Mesenchymal stem cell (in vitro differentiated cells and primary cell): ENCODE measurements around the gene EGFR.
A peak's percentile ranks its signal among the peaks of the same experiment; 100 is the strongest.

Experiments used
- DNase-seq: peaks from one replicate; pipeline ENCODE4 v3.0.0-alpha.2; 2013
- H2AFZ ChIP-seq: one replicate; pipeline ENCODE4 v1.6.1; 2013; ENCODE audit warnings: low read depth, mild to moderate bottlenecking, control low read depth, inconsistent platforms, low read length, moderate library complexity
- H2AK5ac ChIP-seq: 2 replicates; pipeline ENCODE4 v1.6.1; 2013; ENCODE audit warnings: low read length, moderate library complexity, mild to moderate bottlenecking, inconsistent platforms; ENCODE audit not compliant: severe bottlenecking
- H2BK120ac ChIP-seq: one replicate; pipeline ENCODE4 v1.6.1; 2013; ENCODE audit warnings: low read depth, mild to moderate bottlenecking, inconsistent platforms, low read length, moderate library complexity
- H2BK12ac ChIP-seq, 2 experiments: one replicate each; pipeline ENCODE4 v1.6.1; 2013; ENCODE audit warnings: inconsistent platforms in 2 of 2, low read length in 2 of 2, mild to moderate bottlenecking in 2 of 2, moderate library complexity in 2 of 2, control low read depth in 1 of 2
- H2BK15ac ChIP-seq: one replicate; pipeline ENCODE4 v1.6.1; 2013; ENCODE audit warnings: mild to moderate bottlenecking, low read depth, inconsistent platforms; ENCODE audit not compliant: poor library complexity, severe bottlenecking
- H2BK5ac ChIP-seq: 2 replicates; pipeline ENCODE4 v1.6.1; 2013; ENCODE audit warnings: low read depth, mild to moderate bottlenecking, low read length, control low read depth, inconsistent platforms; ENCODE audit not compliant: poor library complexity, severe bottlenecking
- H3K14ac ChIP-seq, 2 experiments: one replicate each; pipeline ENCODE4 v1.6.1; 2013; ENCODE audit warnings: inconsistent platforms in 2 of 2, low read length in 2 of 2, control low read depth in 1 of 2, mild to moderate bottlenecking in 1 of 2, moderate library complexity in 1 of 2
- H3K18ac ChIP-seq, 2 experiments: one replicate each; pipeline ENCODE4 v1.6.1; 2013; ENCODE audit warnings: inconsistent platforms in 2 of 2, low read length in 2 of 2, control low read depth in 1 of 2, low read depth in 1 of 2, mild to moderate bottlenecking in 1 of 2
- H3K23ac ChIP-seq, 2 experiments: one replicate each; pipeline ENCODE4 v1.6.1; 2013; ENCODE audit warnings: inconsistent platforms in 2 of 2, low read length in 2 of 2, mild to moderate bottlenecking in 2 of 2, moderate library complexity in 2 of 2, control low read depth in 1 of 2
- H3K27ac ChIP-seq: 2 replicates; pipeline ENCODE4 v1.5.1; 2013; ENCODE audit warnings: mild to moderate bottlenecking, moderate library complexity, low read length, control low read depth, inconsistent platforms; ENCODE audit not compliant: poor library complexity, severe bottlenecking
- H3K27me3 ChIP-seq, 2 experiments: 2 replicates each; pipeline versions ENCODE4 v1.6.1 to v1.7.0; 2013; ENCODE audit warnings: low read length in 2 of 2, mild to moderate bottlenecking in 2 of 2, moderate library complexity in 2 of 2, control low read depth in 1 of 2, inconsistent platforms in 1 of 2; ENCODE audit not compliant: control insufficient read depth in 1 of 2, insufficient read depth in 1 of 2
- H3K36me3 ChIP-seq, 2 experiments: 2 replicates each; pipeline versions ENCODE4 v1.6.1 to v1.7.0; 2013; ENCODE audit warnings: low read length in 2 of 2, control low read depth in 1 of 2, inconsistent platforms in 1 of 2, low read depth in 1 of 2, mild to moderate bottlenecking in 1 of 2; ENCODE audit not compliant: insufficient read depth in 2 of 2, control insufficient read depth in 1 of 2
- H3K4ac ChIP-seq, 2 experiments: one replicate each; pipeline ENCODE4 v1.6.1; 2013; ENCODE audit warnings: inconsistent platforms in 2 of 2, low read length in 2 of 2, mild to moderate bottlenecking in 2 of 2, moderate library complexity in 2 of 2, control low read depth in 1 of 2, low read depth in 1 of 2
- H3K4me1 ChIP-seq: 2 replicates; pipeline ENCODE4 v1.6.1; 2013; ENCODE audit warnings: low read depth, low read length, control low read depth; ENCODE audit not compliant: control insufficient read depth, insufficient read depth
- H3K4me2 ChIP-seq: 2 replicates; pipeline ENCODE4 v1.6.1; 2013; ENCODE audit warnings: low read length, mild to moderate bottlenecking, inconsistent platforms; ENCODE audit not compliant: poor library complexity, severe bottlenecking
- H3K4me3 ChIP-seq, 2 experiments: 2 replicates each; pipeline versions ENCODE4 v1.5.1 to v1.7.0; 2013; ENCODE audit warnings: low read length in 2 of 2, mild to moderate bottlenecking in 2 of 2, control low read depth in 1 of 2, low read depth in 1 of 2; ENCODE audit not compliant: insufficient read depth in 1 of 2
- H3K79me1 ChIP-seq: replicated peaks from 2 replicates; pipeline ENCODE4 v1.6.1; 2013; ENCODE audit warnings: mild to moderate bottlenecking, control low read depth, low read length, inconsistent platforms; ENCODE audit not compliant: poor library complexity, severe bottlenecking
- H3K9ac ChIP-seq: 2 replicates; pipeline ENCODE4 v1.7.0; 2013; ENCODE audit warnings: mild to moderate bottlenecking, low read length, moderate library complexity
- H3K9me3 ChIP-seq: 2 replicates; pipeline ENCODE4 v1.7.0; 2013; ENCODE audit warnings: mild to moderate bottlenecking, low read length; ENCODE audit not compliant: control insufficient read depth
- H4K8ac ChIP-seq: one replicate; pipeline ENCODE4 v1.6.1; 2013; ENCODE audit warnings: inconsistent platforms, mild to moderate bottlenecking, low read length, moderate library complexity
- H4K91ac ChIP-seq: one replicate; pipeline ENCODE4 v1.6.1; 2013; ENCODE audit warnings: mild to moderate bottlenecking, low read length, inconsistent platforms
- WGBS: methylation state at CpG from one replicate; pipeline ENCODE4 v1.1.7; 2013; ENCODE audit warnings: mixed read lengths; 5-methylcytosine and 5-hydroxymethylcytosine counted together

The EGFR gene

GRCh38 chr7:55198634-55199392 lies 180.0 kb downstream of the EGFR start:
- Histone ChIP-seq H3K27me3 (no peaks in the 10 kb centered on the region), H3K36me3 (peaks cover 38 to 73% of the 10 kb centered on the region in 2 experiments), H3K14ac (no peak overlapping the region), H3K9me3 (no peaks in the 10 kb centered on the region), H4K8ac (no peak overlapping the region), H2AK5ac (no peak overlapping the region), H3K23ac (no peak overlapping the region), H3K9ac (no peak overlapping the region), H2BK120ac (no peak overlapping the region), H3K4me3 (no peak overlapping the region), H3K79me1 (peaks cover 2% of the 10 kb centered on the region), H3K18ac (no peak overlapping the region), H2BK15ac (no peak overlapping the region), H2AFZ (no peak overlapping the region), H3K4ac (no peak overlapping the region), H3K27ac (no peak overlapping the region), H3K4me2 (no peak overlapping the region), H2BK5ac (no peak overlapping the region), H4K91ac (no peak overlapping the region), H2BK12ac (no peak overlapping the region), H3K4me1 (peaks cover 2% of the 10 kb centered on the region)
- 93% methylated on average over 7 of the region's 8 CpGs for WGBS
- peak; percentile 87 for DNase-seq

GRCh38 chr7:55199418-55199817 lies 180.6 kb downstream of the EGFR start:
- no peak overlapping the region for H3K23ac ChIP-seq
- H2AFZ ChIP-seq, result no peak overlapping the region
- no peak overlapping the region for H3K4ac ChIP-seq
- no peak overlapping the region for H3K9ac ChIP-seq
- no peak overlapping the region for H2BK120ac ChIP-seq
- peaks cover 2% of the 10 kb centered on the region for H3K4me1 ChIP-seq
- no peak overlapping the region for H3K27ac ChIP-seq
- H2AK5ac ChIP-seq, result no peak overlapping the region
- no peak overlapping the region for H3K14ac ChIP-seq
- H3K9me3 ChIP-seq, result no peaks in the 10 kb centered on the region
- H2BK15ac ChIP-seq, result no peak overlapping the region
- no peak overlapping the region for H3K18ac ChIP-seq
- H3K27me3 ChIP-seq, result no peaks in the 10 kb centered on the region
- peaks cover under 1% of the 10 kb centered on the region for H3K79me1 ChIP-seq
- no peak overlapping the region for H2BK12ac ChIP-seq
- H3K4me2 ChIP-seq, result no peak overlapping the region
- H2BK5ac ChIP-seq, result no peak overlapping the region
- 86% methylated on average over 1 of the region's 1 CpG for WGBS
- peaks cover 42 to 76% of the 10 kb centered on the region in 2 experiments for H3K36me3 ChIP-seq
- H4K91ac ChIP-seq, result no peak overlapping the region
- peak; percentile 64 for DNase-seq
- no peak overlapping the region for H3K4me3 ChIP-seq
- no peak overlapping the region for H4K8ac ChIP-seq

GRCh38 chr7:55200441-55200840 lies 181.6 kb downstream of the EGFR start:
- Histone ChIP-seq H2AK5ac (no peak overlapping the region), H2BK15ac (no peak overlapping the region), H4K91ac (no peak overlapping the region), H3K4me2 (no peak overlapping the region), H3K4me3 (no peak overlapping the region), H2AFZ (no peak overlapping the region), H3K4me1 (no peaks in the 10 kb centered on the region), H3K27me3 (no peaks in the 10 kb centered on the region), H2BK12ac (no peak overlapping the region), H3K9me3 (no peaks in the 10 kb centered on the region), H3K23ac (no peak overlapping the region), H3K18ac (no peak overlapping the region), H3K27ac (no peak overlapping the region), H3K79me1 (no peaks in the 10 kb centered on the region), H3K36me3 (peaks cover 47 to 76% of the 10 kb centered on the region in 2 experiments), H3K14ac (no peak overlapping the region), H3K4ac (no peak overlapping the region), H2BK5ac (no peak overlapping the region), H3K9ac (no peak overlapping the region), H4K8ac (no peak overlapping the region), H2BK120ac (no peak overlapping the region)
- no peak for DNase-seq
- WGBS, result 98% methylated on average over 11 of the region's 11 CpGs

GRCh38 chr7:55202150-55202913 lies 183.5 kb downstream of the EGFR start:
- Histone ChIP-seq H4K8ac (no peak overlapping the region), H3K18ac (no peak overlapping the region), H3K9me3 (no peaks in the 10 kb centered on the region), H3K9ac (no peak overlapping the region), H3K79me1 (peaks cover 3% of the 10 kb centered on the region), H3K4ac (no peak overlapping the region), H4K91ac (no peak overlapping the region), H3K36me3 (peaks cover 54 to 92% of the 10 kb centered on the region in 2 experiments), H3K23ac (no peak overlapping the region), H3K4me2 (no peak overlapping the region), H3K4me3 (no peak overlapping the region), H3K27ac (no peak overlapping the region), H3K4me1 (peaks cover 3% of the 10 kb centered on the region), H2AK5ac (no peak overlapping the region), H2BK12ac (peak overlapping the region in 1 of 2 experiments; percentile 7), H2BK5ac (no peak overlapping the region), H2AFZ (no peak overlapping the region), H2BK120ac (no peak overlapping the region), H3K14ac (no peak overlapping the region), H2BK15ac (peak overlapping the region; percentile 21), H3K27me3 (no peaks in the 10 kb centered on the region)
- 92% methylated on average over 13 of the region's 13 CpGs for WGBS
- DNase-seq, result no peak
